Stimulated activated CD8-positive, alpha-beta memory T cell treated with anti-CD3 and anti-CD28 coated beads, Interleukin-12 subunit alpha, Interleukin-12 subunit beta, amount 100 ng/mL, for 4 hours (primary cell): ENCODE results near the gene SMIM27.

ENCODE experiments used
- DNase-seq: peaks from one replicate; pipeline ENCODE4 v3.0.0-alpha.2; 2020; ENCODE audit warnings: low read depth

Gene SMIM27

DNA sequence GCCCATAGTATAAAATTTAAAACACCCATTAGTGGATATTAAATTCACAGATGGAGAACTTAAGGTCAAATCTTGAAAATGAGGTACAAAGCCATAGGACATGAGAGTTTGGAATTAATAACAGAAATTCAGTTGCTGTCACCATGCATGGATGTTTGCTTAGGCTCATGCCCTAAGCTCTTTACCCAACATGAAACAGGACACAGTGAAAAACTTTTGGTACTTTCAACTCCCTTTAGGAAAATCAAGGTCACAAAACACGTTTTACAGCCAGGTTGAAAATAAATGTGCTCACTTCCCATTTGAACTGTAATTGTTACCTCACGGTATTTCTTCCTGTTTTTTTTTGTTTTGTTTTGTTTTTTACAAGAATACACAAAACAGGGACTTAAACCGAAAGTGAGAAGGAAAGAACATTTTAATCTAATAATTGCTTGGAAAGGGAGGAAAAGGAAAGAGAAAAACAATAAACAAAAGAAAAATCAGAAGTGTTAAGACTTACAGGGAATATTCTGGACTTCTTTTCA is 6.3 kb downstream of the SMIM27 start:
- DNase-seq = no peak

DNA sequence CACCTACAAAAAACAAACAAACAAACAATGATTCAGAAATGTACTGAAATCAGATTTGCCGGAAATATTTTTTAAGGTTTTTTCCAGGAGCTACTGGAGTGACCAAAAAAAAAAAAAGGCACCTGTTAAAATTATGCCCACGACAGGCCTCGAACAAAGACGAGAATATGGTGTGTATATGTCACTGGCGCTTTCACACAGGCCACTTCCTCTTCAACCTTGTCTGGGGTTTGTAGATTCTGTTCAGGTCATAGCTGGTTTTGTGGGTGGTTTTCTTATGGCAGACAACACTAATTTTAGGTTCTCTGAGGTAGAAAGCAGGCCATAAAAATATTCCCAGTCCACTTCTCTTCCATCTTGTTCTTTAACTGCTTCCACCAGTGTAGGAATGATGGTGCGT is 13.8 kb downstream of the SMIM27 start:
- DNase-seq = no peak

GRCh38 chr9:32566770-32567169 is 14.6 kb downstream of the SMIM27 start:
- no peak for DNase-seq

DNA sequence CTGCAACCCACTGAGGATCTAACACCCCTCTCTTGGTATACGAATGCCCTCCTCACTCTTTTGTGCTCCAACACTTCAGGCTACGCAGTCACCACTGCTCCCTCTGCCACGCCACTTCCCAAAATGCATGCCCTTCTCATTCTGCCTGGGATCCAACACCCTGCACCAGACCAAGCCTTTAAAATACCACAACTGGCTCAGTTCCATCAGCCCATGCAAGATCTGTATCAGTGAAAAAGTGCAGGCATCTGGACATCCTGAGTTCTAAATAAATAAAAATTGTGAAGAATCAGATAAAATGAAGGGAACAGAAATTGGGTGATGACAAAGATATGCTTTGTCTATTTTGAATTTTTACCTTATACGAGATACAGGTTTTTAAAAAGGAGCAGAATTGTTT is 18.1 kb downstream of the SMIM27 start:
- no peak for DNase-seq

DNA sequence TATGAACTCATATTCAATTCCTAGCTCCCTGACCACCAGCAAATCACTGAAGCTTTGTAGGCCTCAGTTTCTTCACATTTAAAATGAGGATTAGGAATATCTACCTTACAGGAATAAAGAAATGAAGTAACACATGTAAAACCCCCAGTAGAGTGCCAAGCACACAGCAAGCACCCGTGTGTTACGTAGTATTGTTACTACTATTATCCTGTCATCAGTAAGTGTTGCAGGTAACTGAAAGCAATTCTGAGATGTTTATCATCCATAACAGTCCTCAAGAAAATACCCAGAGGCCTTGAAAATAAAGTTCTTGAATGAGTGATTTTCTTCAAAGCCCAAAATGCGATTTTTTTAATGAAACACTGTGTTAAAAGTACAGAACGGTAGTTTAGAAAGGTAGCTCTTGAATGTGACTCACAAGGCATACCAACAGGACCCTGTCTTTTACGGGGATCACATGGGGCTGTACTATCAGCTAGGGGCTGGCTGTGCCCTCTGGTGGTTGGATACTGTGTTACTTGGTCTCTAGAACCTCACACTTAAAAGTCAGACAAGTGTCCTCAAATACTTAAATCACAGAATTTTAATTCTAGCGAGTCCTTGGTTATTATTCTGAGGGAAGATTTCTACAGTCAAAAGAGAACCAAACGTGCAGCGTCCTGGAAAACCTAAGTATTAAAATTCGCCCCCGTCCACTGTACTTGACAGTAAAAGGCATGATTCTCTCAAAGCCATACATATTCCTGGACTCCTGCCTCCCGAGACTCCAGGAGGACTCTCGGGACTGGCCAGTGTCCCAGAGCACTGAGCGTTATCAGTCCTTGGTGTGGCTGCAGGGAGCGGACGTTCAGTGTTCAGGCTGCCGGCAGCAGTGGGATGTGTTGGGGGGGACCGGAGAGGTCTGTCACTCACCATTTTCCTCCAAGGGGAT is 20.1 kb downstream of the SMIM27 start:
- DNase-seq = peak; percentile 46

- peak; percentile 93 for DNase-seq
Observed at GRCh38 chr9:32572900-32573523, 20.9 kb downstream of the SMIM27 start, which contains the start of gene NDUFB6. Gene NDUFB6 (minus strand): TSS chr9:32573159. CDS start chr9:32573060, 99 bp downstream.

DNA sequence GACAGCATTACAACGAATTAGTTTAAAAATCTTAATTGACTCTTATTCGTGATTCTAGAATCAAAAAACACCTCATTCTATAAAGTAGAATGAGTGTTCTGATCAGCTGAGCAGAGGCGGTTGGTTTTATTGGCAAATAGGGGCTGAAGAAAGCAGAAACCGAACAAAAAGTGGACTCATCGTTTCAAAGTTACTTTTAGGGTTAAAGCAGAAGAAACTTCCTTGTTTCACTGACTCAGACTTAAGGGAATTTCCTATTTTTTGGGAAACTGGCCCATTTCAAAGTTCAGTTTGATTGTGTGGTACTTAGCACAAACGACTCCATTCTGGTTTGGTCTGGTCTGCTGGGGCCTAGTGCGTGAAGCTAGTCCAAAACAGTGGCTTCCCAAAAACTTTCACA is 21.7 kb downstream of the SMIM27 start:
- no peak for DNase-seq

GRCh38 chr9:32574858-32575257 is 22.7 kb downstream of the SMIM27 start:
- no peak for DNase-seq

DNA sequence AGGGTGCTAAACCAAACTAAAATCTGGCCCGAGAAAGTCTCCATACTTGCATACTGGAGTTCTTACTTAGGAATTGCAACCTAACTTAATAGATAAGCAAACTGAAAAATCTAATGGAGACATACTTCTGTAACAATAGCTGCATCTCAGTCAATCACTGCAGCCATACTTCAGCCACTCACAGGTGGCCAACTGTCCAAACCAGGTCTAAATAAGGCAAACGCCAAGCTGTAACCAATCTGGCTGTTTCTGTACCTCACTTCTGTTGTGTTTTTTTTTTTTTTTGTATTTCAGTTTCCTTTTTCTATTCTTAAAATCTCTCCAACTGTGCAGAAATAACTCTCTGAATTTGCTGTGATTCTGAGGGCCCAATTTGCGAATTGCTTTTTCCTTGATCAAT is 25.2 kb downstream of the SMIM27 start:
- DNase-seq = no peak

DNA sequence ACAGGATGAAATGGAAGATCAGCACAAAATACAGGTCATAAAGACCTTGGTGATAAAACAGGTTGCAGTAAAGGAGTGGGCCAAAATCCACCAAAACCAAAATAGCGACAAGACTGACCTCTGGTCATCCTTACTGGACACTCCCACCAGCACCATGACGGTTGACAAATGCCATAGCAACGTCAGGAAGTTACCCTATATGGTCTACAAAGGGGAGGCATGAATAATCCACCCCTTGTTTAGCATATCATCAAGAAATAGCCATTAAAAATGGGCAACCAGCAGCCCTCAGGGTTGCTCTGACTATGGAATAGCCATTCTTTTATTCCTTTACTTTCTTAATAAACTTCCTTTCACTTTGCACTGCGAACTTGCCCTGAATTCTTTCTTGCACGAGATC is 26.8 kb downstream of the SMIM27 start:
- DNase-seq = no peak

GRCh38 chr9:32579706-32580331 is 27.7 kb downstream of the SMIM27 start:
- peak; percentile 45 for DNase-seq

GRCh38 chr9:32580631-32581300 is 28.6 kb downstream of the SMIM27 start:
- no peak for DNase-seq

DNA sequence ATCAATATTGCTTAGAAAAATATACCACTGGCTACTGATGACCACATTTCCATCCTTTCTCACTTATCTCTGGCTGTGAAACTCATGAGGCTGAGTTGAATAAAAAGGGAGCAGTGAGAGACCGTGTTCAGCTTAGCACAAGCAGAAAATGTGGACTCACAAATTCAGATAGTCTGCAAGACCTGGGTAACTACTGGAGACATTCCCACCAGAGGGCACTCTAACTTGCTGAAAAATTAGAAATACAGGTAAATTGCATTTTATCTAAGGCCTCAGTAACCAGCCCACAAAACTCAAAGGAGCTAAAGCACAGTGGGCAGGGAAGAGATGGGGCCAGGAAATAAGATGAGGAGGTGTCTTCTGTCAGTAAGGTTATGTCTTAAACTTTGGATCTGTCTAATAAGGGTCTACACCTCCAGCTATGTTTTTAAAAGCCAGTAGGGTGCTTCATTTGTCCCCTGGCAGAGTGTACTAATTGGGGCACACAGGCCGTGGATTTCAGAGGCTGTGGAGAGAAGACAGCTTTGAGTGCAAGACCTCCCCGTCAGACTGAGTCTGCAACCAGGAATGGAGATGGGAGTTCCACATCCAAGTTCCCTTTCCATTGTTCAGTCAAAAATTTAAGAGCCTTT is 29.5 kb downstream of the SMIM27 start:
- no peak for DNase-seq

DNA sequence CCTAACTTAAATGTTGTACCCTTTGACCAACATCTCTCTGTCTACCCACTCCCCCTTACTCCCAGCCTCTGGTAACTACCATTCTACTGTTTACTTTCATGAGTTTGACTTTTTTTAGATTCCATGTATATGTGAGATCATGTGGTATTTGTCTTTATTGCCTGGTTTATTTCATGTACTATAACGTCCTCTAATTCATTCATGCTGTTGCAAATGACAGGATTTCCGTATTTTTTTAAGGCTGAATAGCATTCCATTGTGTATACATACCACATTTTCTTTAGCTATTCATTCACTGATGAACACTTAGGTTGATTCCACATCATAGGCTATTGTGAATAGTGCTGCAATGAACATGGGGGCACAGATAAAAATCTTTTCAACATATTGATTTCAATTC is 32.7 kb downstream of the SMIM27 start:
- DNase-seq = no peak

GRCh38 chr9:32587901-32588300 is 35.8 kb downstream of the SMIM27 start:
- DNase-seq = no peak

GRCh38 chr9:32589083-32589723 is 37.1 kb downstream of the SMIM27 start:
- DNase-seq = no peak

GRCh38 chr9:32590476-32590875 is 38.3 kb downstream of the SMIM27 start:
- DNase-seq = no peak

GRCh38 chr9:32590898-32591297 is 38.8 kb downstream of the SMIM27 start:
- DNase-seq = no peak

GRCh38 chr9:32596096-32596865 is 44.2 kb downstream of the SMIM27 start:
- no peak for DNase-seq

GRCh38 chr9:32596936-32597335 is 44.8 kb downstream of the SMIM27 start:
- DNase-seq = no peak
